Measurements from ENCODE around the gene USH2A. TPM values are rescaled to one million over a fixed set of nuclear protein-coding genes. Genes with fewer than 3 reads are reported as not detected.

Gene USH2A, protein sequence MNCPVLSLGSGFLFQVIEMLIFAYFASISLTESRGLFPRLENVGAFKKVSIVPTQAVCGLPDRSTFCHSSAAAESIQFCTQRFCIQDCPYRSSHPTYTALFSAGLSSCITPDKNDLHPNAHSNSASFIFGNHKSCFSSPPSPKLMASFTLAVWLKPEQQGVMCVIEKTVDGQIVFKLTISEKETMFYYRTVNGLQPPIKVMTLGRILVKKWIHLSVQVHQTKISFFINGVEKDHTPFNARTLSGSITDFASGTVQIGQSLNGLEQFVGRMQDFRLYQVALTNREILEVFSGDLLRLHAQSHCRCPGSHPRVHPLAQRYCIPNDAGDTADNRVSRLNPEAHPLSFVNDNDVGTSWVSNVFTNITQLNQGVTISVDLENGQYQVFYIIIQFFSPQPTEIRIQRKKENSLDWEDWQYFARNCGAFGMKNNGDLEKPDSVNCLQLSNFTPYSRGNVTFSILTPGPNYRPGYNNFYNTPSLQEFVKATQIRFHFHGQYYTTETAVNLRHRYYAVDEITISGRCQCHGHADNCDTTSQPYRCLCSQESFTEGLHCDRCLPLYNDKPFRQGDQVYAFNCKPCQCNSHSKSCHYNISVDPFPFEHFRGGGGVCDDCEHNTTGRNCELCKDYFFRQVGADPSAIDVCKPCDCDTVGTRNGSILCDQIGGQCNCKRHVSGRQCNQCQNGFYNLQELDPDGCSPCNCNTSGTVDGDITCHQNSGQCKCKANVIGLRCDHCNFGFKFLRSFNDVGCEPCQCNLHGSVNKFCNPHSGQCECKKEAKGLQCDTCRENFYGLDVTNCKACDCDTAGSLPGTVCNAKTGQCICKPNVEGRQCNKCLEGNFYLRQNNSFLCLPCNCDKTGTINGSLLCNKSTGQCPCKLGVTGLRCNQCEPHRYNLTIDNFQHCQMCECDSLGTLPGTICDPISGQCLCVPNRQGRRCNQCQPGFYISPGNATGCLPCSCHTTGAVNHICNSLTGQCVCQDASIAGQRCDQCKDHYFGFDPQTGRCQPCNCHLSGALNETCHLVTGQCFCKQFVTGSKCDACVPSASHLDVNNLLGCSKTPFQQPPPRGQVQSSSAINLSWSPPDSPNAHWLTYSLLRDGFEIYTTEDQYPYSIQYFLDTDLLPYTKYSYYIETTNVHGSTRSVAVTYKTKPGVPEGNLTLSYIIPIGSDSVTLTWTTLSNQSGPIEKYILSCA (N-terminal part only)
- polyA plus RNA-seq (ENCODE audit: insufficient read length): 0.38 TPM
- long read RNA-seq, donor 1: 0 reads
- long read RNA-seq, donor 2: 0 reads
- long read RNA-seq, donor 3: 0 reads
- long read RNA-seq, donor 4: 0 reads
- long read RNA-seq, donor 5: 0 reads
- long read RNA-seq, donor 6: 0 reads
- long read RNA-seq, donor 7: 0 reads
- long read RNA-seq, donor 8: 0 reads

DNA sequence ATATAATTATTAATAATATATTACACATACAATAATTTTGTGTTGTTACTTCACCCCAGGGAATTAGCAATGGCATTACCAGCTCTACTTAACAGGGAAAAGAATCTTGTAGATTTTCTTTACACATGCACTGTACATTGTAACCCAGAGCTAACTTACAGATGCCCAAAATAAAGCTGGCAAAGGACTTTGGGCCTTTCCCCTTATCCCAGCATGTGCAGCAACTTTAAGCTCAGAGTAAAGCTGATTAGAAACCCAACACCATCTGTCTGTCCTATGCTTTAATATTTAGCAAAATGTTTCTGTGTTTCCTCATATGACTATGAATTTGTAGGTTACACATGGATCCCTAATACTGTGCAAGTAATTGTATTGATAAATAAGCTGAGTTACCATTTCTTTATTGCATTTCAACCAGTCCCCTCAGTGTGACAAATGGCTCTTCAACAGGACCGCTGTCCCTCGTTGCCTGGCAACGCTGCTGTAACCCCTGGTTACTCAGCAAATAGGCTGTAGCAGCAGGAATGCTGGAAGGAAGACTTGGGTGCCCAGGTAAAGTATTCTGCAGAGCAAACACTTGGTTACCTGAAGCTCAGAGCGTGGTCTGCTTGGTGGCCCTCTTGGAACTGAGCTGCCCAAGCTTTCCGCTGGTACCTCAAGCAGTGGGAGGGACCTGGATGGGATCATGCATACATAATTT, at the start of gene USH2A:
USH2A (minus strand) TSS at position 628 of the 700 bp plus-strand sequence. CDS start 1,112 bp downstream, outside the sequence.
- peak; percentile 18 for DNase-seq

DNA sequence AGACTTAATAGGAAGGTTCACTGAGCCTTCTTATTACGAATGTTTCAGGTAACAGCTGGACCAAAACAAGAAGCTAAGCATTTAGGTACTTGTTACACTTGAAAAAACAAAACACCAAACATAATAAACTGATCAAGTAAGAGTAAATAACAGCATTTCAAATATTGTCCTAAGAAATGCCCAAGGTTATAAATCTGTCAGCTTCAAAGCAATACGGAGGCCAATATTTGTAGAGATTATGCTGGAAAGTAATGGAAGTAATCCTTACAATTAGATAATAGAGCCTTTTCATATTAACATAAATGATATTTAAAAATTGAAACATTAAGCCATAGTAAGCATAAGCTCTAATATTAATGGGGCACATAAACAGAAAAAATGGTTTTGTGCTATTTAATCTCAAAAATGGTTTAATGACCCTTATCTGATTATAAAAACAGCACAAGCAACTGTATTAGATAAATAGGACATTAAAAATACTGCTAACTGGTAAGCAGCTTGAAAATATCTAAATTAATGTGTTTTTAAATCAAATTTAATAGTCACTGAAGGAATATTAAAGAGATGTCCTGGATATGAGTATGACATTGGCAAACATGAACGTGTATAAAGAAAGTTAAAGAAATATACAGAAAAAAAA, 43.0 kb upstream of the USH2A start:
- no peak for DNase-seq

DNA sequence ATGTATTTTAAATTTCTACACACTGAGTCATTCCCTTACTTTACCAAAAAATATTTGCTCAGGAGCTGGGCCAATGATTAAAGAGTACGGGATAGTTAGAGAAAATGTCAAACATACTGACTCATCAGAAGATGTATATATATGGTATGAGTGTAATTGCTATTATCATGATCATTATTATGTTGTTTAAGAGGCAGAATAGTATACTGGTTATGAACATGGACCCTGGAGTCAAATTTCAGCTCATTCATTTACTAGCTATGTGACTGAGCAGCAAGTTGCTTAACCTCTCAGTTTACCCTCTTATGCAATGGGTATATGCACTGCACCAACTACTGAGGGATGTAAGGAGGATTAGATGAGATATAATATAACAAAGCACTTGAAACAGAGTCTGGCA, 41.2 kb upstream of the USH2A start:
- no peak for DNase-seq

DNA sequence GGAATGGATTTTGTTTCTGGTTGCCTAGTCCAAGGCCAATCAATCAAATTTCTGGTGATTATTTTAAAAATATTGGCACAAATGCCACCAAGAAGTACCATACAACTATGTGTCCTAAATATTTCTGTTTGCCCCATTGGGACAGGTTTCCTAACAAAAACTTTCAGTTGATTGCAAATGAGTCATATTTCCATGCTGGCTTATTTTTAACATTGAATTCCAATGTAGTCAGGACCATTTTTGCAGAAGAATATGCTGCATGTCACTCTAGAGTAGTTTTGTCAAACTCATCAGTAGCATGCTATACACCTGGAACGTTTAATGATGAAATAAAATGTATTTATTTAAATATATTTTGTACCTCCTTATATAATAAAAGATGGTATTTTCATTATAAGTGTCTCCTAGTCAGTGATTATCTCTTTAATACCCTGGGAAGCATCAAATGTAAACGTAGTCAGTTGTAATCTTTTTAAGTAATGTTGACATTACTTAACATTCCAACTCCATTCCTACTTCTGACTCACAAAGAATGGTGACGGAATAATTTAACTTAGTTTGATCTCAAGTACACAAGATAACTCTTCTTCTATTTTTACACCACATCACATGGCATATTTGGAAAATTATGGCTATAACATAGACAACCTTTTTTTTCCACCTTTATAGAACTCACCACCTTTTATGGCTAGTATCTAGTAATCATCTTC, 39.0 kb upstream of the USH2A start:
- no peak for DNase-seq

DNA sequence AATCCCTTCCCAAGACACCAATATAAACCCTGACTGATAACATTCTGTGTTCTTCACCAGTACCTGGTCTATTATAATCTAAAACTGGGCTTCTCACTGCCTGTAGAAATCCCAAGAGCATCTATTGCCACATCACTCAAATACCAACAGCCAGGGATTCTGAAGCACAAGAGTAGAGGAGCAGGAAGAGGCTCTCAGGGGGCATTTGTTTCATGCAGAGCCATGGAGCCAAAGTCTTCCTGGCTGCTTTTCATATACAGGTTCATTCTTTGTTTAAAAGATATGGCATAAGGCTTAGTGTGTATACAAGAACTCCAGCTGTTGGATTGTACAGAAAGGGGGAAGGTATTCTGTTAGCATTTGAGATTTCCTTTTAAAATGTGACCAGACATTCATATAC, 38.2 kb upstream of the USH2A start:
- DNase-seq: no peak

DNA sequence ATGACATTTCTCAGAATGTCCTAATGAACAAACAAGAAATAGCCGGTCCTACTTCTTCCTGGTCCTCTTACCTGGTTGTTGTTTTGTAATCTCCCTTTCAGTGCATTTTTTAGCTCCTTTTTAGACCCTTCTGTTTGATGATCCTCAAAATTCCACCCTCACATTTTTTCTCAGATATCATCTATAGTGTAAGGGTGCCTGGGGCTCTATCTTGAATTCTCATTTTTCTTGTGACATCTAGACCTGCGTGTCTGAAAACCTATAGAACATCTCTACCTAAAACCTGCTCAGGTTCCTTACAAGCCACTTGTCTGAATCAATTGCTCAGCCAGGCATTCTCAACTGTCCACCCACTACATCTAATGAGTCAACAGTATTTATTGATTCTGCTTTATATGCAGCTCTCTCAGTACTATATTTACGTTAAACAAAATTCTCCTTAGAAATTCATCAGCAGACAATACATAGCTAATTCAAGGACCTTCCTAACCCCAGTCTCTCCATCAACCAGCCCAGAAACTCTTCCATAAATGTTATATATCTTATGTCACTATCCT, 36.5 kb upstream of the USH2A start:
- no peak for DNase-seq

DNA sequence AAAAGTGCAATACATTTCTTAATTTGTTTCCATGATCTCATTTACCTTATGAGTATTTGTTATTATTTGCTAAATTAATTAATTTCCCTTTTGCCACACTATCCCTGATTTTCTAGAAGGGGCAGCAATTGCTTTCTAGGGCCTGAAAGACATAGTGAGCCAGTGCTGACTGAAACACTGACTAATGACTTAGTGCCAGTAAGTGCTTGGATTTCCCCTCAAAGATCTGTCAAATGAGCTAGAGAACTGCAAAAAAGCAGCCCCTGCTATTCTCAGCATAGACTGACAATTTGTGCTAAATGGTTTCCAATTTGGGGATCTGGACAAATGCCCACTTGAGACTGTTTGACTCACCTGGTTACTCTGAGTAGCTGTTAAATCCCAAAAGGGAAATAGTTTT, 35.6 kb upstream of the USH2A start:
- DNase-seq: no peak

DNA sequence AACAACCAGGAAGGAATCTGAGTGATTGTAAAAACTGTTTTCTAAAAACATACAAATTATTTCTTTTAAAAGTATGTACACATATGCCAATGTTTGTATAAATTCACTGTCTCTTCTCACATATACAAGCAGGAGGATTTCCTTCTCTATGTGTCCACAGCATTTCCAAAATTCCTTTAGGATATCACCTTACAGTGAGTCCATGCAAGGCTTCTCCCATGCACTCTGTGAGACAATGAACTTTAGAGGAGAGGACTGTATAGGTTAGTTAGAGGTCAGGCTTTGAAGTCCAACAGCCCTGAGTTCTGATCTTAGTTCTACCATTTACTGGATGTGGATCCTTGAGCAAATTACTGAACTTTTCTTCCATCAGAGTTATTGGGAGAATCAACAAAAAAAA, 34.1 kb upstream of the USH2A start:
- peak; percentile 18 for DNase-seq

DNA sequence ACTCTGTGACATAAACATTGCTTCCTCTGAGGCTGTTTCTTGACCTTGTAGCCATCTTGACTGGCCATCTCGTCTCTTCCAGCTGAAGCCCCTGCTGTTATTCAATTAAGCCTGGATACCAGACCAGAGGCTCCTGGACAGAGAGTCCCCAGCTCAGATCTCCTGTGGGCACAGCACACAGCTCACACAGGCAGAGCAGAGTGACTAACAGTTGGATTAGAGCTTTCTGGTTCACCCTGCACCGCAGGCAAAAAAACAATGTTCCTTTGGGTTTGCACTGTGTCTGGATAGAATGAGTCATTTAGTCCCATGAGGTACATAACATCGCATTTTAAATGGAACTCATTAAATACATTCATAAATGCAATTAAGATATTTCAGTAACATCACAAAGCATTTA, 33.4 kb upstream of the USH2A start:
- DNase-seq: no peak

DNA sequence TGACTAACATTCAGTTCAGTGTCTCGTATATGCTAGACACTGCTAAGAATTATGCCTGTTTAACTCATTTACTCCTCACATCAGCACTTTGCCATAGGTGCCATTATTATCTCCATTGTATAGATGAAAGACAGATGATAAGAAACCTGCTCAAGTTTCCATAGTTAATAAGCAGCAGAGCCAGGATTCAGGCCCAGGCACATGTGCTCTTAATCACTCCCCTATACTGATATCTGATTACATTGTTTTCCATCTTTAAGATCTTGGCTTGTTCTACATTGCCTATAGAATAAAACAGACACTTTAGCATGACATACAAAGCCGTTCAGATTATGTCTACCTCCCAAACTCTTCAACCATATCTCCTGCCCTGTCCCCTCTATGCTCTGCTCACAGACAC, 30.5 kb upstream of the USH2A start:
- DNase-seq: no peak

DNA sequence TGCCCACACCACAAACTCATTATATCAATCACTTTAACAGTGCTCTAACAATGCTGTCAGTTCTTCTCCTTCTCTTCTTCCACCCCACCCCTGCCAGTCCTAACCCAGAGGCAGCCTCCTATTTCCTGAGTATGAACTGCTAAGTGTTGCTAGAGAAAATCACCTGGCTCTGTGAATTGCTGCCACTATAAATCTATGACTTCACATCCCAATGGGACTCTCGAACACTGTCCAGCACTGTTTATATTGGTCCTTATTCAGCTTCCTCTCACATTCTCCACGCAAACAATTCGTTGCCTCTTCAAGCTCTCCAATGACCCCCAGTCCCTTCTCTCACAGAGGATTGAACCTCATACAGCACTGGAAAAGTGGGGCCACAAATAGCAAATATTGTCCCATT, 27.0 kb upstream of the USH2A start:
- no peak for DNase-seq

DNA sequence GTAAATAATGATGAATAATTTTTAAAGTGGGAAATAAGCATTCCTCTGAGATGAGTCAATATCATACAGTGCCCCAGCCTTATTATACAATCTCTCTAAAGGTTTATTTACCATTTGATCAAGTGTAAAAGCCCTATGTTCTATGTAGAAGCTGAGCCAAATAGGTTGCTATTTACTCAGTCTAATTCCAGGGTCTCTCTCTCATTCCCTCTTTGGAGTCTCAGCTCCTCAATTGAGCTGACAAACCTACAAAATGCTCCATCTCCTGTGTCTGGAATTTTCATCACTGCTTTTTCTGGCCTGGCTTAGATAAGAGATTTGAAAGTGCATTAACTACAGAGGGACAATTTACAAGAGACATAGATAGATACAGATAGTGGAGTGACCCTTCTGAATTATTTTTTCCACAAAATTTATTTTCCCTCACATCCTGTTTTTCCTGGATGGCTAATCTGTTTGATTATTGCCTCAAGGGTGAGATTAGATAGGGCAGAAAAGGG, 24.8 kb upstream of the USH2A start:
- no peak for DNase-seq

DNA sequence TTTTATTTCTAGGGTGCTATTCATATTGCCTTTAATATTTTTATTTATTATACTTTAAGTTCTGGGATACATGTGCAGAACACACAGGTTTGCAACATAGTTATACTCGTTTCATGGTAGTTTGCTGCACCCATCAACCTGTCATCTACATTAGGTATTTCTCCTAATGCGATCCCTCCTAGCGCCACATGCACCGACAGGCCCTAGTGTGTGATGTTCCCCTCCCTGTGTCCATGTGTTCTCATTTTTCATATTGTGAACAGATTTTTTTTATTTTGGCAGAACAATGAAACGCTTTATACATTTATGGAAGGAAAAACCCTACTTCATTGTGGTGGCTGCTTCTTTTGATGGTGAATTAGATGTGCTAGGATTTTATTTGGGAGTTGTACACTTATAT, 14.4 kb upstream of the USH2A start:
- no peak for DNase-seq

DNA sequence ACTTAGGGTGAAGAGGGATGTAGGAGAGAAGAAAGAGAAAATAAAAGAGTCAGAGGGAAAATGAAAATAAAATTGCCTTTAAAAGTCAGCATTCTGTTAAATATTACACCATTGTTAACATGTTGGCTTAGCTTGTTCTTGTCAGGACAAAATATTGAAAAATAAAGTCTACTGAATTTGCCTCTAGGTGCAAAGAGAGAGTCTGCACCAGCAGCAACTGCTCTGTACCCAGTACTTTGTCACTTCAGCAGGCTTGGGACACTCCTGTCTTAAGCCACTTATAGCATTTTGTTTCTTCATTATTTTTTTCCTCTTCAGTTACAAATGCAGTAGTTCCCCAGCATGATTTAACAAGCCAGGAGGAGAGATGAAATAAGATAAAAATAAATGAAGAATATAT, 11.0 kb upstream of the USH2A start:
- DNase-seq: no peak

DNA sequence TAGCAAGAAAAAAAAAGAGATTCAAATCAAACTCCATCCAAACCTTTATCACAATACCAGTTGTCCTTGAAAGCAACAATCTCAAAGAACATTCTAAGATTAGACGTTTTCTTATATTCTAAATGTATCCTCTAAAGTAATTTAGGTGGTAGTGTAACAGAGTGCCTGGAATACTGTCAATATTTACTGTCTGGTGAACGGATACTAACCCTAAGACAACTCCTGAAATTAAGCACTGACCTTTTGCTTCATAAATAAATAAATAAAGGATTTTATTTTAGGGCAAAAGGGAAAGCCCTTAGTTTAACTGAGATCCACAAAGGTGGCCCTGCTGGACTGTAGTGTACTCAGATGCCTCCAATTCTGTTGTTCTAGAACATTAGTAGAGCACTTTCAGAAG, 9.9 kb upstream of the USH2A start:
- DNase-seq: no peak

DNA sequence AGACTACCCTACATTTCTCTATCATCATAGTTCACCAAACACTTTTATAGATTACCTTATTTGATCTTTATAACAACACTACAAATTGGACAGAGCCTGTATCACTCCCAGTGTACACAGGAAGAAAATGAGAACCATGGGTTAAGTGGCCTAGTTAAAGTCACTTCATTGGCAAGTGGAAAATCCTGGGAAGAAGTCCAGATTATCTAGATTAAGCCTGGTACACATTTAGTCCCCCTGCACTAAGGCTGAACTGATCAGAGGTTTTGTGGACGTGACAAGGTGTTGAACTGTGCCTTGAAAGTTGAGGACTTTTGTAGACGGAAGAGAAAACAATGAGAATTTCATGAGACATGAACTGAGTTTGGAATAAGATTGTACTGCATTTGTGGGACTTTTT, 7.5 kb upstream of the USH2A start:
- no peak for DNase-seq

DNA sequence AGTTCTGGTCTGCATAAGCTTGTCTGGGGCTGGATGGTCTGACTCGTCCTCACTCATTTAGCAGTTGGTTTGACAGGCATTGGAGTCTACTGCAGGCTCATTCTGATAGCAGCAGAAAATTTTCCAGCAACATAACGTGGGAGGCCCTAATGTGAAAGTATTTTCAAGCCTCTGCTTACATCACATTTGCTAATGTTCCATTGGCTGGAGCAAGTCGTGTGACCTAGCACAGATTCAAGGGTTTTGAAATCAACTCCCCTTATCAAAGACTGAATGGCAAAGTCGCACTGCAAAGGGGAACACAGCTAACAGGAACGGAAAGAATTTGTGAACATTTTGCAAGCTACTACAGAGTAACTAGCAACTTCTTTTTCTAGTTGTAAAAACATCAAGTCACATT, 2.3 kb upstream of the USH2A start:
- DNase-seq: no peak

DNA sequence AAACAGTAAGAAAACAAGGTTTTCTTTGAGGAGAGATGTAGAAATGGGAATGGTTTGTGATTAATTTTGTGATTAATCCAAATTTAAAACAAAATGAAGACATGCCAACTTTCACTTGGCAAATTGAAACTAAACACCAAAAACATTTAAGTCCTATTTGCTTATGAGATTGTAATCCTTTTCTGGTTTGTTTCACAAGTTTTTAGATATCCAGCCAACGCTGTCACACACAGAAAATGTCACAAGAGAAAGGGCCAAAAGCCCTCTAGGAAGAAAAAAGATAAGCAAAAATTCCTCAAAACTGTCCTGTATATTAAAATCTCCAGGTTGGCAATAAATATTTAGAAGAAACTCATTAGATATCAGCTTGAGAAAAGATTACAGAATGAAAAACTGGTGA, 2.5 kb downstream of the USH2A start:
- no peak for DNase-seq

DNA sequence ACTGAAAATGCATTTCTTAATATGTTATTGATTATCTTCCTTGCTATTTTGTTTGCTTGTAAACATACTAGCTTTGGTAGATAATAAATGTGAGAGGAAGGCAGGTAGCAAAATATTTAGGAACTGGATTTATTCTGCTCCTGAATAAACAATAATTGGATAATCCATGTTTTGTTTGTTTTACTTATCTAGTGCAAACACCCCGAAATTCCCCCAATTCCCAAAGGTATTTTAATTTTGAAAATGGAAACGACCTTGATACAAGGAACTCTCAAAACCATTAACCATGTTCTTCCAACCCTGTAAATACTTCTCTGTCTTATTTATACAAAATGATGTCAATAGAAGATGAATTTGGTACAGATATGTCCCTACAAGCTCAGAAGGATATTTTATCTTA, 3.0 kb downstream of the USH2A start:
- DNase-seq: no peak

DNA sequence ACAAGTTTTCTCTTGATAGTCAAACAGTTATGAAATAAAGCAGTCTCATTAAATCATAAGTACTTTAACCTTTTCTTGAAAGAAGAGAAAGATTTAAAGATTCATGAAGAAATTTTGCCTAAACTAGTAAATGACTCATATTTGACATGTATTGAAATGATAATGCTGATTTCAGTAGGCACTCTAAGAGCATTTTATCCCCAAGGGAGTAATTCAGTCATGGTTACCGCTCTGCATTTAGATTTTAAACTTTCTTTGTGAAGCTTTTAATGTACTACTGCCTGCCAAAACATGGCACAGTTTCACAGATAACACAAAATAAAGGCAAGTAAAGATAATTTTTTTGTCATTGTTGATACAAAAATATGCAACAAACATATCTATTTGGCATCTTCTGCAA, 6.8 kb downstream of the USH2A start:
- DNase-seq: no peak
